H1 (cell line): Measurements from ENCODE around the gene GDI2.

Experiments used
- ASH2L ChIP-seq: fragments of 200-600, 300-600 bp; sonication (generic); IDR thresholded peaks from one replicate; pipeline ENCODE4 v1.7.1; 2017; ENCODE audit warnings: low read length
- BRCA1 ChIP-seq: IDR thresholded peaks from 2 replicates; pipeline ENCODE4 v1.6.1; 2012; ENCODE audit warnings: low read depth, low read length, improper control_type of control experiment
- CHD2 ChIP-seq: IDR thresholded peaks from 2 replicates; pipeline ENCODE4 v1.6.1; 2012; ENCODE audit warnings: low read length, improper control_type of control experiment
- CTCF ChIP-seq, 3 experiments: IDR thresholded peaks; 1 replicate in 2 of 3; 2 replicates in 1 of 3; pipeline versions ENCODE4 v1.5.1 to v1.6.1; 2011; ENCODE audit warnings: low read length in 3 of 3, mild to moderate bottlenecking in 3 of 3, inconsistent platforms in 2 of 3, low read depth in 1 of 3, moderate library complexity in 1 of 3; ENCODE audit not compliant: insufficient read depth in 1 of 3; ENCODE audit errors: control extremely low read depth in 1 of 3
- EZH2 ChIP-seq: fragments of 200-600 bp; sonication (generic); IDR thresholded peaks from 2 replicates; pipeline ENCODE4 v1.7.1; 2012; ENCODE audit warnings: low read depth, mild to moderate bottlenecking, moderate library complexity, low read length, inconsistent platforms; ENCODE audit not compliant: severe bottlenecking
- KDM1A ChIP-seq: fragments of 200-600, 300-600 bp; sonication (generic); IDR thresholded peaks from 2 replicates; pipeline ENCODE4 v1.7.1; 2016; ENCODE audit warnings: mild to moderate bottlenecking, low read length, borderline replicate concordance
- POLR2A ChIP-seq, 2 experiments: IDR thresholded peaks; 1 replicate in 1 of 2; 2 replicates in 1 of 2; pipeline ENCODE4 v1.6.1; 2011; ENCODE audit warnings: low read depth in 2 of 2, low read length in 2 of 2, mild to moderate bottlenecking in 2 of 2; ENCODE audit errors: control extremely low read depth in 1 of 2
- RAD21 ChIP-seq, 2 experiments: IDR thresholded peaks in 1 of 2; conservative IDR thresholded peaks in 1 of 2; 2 replicates each; pipeline ENCODE4 v1.6.1; 2011; ENCODE audit warnings: low read depth in 2 of 2, low read length in 2 of 2, improper control_type of control experiment in 1 of 2, inconsistent platforms in 1 of 2, mild to moderate bottlenecking in 1 of 2, moderate library complexity in 1 of 2
- SIN3A ChIP-seq, 2 experiments: IDR thresholded peaks in 1 of 2; conservative IDR thresholded peaks in 1 of 2; 2 replicates each; pipeline ENCODE4 v1.6.1; 2011 to 2012; ENCODE audit warnings: low read length in 2 of 2, improper control_type of control experiment in 1 of 2, low read depth in 1 of 2, mild to moderate bottlenecking in 1 of 2

DNA sequence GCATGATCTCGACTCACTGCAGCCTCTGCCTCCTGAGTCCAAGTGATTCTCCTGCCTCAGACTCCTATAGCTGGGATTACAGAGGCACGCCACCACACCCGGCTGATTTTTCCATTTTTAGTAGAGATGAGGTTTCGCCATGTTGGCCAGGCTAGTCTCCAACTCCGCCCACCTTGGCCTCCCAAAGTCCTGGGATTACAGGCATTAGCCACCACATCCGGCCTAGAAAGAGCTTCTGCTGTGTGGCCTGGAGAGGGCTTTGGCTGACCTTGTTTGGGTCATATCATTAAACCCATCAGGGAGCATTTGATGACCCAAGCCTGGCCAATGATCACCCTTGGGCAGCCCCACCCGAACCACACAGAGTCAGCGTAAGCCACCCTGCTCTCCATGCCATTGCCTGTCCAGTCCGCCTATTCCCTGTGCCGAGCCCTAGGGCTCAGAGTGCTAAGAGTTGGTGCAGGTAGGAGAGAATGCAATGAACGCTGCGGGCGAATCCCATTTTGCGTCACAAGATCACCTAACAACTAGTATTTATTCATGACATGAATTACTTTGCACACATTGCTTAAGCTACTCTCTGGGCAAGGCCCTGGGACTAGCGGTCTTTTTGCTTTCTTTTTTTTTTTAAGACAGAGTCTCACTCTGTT is 22.3 kb upstream of the GDI2 start:
- no peak for TF ChIP-seq CTCF (IDR thresholded peaks at IDR 0.05; ENCODE audit: control extremely low read depth in 1 of 3, insufficient read depth in 1 of 3, low read depth in 1 of 3, low read length in 3 of 3)
- TF ChIP-seq KDM1A: no peak
- TF ChIP-seq SIN3A (conservative IDR thresholded peaks at IDR 0.05 in 1 of 2, IDR thresholded peaks at IDR 0.05 in 1 of 2; ENCODE audit: low read depth in 1 of 2, low read length in 2 of 2): no peak
- TF ChIP-seq EZH2: no peak
- no peak for TF ChIP-seq ASH2L
- no peak for TF ChIP-seq CHD2
- TF ChIP-seq POLR2A (IDR thresholded peaks at IDR 0.05; ENCODE audit: control extremely low read depth in 1 of 2, low read depth in 2 of 2, low read length in 2 of 2): no peak
- no peak for TF ChIP-seq RAD21 (IDR thresholded peaks at IDR 0.05 in 1 of 2, conservative IDR thresholded peaks at IDR 0.05 in 1 of 2; ENCODE audit: low read depth in 2 of 2, low read length in 2 of 2)
- TF ChIP-seq BRCA1: no peak
